ENCODE results near the gene STK38. TPM values are rescaled to one million over a fixed set of nuclear protein-coding genes. Genes with fewer than 3 reads are reported as not detected.
"Not testable (repeated sequence)": the region's sequence is repeated elsewhere in the genome, so short reads cannot be mapped to it uniquely, and the experiment has no call there.

The STK38 gene
- total RNA-seq, 1 donor from 2014 or later = 55.1 TPM

- Mint-ChIP-seq H3K27ac (ENCODE audit: unreplicated experiment) (no peak overlapping the region), H3K9me3 (ENCODE audit: unreplicated experiment) (peaks cover 1% of the 10 kb centered on the region), H3K27me3 (ENCODE audit: unreplicated experiment) (peaks cover 4% of the 10 kb centered on the region), H3K4me1 (ENCODE audit: low read depth, unreplicated experiment) (peaks cover 12% of the 10 kb centered on the region), H3K36me3 (ENCODE audit: unreplicated experiment) (no peaks in the 10 kb centered on the region), H3K4me3 (ENCODE audit: unreplicated experiment) (no peak overlapping the region)
- DNase-seq = no peak
- TF ChIP-seq, protein P1, sequence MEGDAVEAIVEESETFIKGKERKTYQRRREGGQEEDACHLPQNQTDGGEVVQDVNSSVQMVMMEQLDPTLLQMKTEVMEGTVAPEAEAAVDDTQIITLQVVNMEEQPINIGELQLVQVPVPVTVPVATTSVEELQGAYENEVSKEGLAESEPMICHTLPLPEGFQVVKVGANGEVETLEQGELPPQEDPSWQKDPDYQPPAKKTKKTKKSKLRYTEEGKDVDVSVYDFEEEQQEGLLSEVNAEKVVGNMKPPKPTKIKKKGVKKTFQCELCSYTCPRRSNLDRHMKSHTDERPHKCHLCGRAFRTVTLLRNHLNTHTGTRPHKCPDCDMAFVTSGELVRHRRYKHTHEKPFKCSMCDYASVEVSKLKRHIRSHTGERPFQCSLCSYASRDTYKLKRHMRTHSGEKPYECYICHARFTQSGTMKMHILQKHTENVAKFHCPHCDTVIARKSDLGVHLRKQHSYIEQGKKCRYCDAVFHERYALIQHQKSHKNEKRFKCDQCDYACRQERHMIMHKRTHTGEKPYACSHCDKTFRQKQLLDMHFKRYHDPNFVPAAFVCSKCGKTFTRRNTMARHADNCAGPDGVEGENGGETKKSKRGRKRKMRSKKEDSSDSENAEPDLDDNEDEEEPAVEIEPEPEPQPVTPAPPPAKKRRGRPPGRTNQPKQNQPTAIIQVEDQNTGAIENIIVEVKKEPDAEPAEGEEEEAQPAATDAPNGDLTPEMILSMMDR (IDR thresholded peaks at IDR 0.05; ENCODE audit: partially characterized antibody, unreplicated experiment) = no peak
These were observed 29.3 kb upstream of the STK38 start for GRCh38 chr6:36576578-36576977.

DNA sequence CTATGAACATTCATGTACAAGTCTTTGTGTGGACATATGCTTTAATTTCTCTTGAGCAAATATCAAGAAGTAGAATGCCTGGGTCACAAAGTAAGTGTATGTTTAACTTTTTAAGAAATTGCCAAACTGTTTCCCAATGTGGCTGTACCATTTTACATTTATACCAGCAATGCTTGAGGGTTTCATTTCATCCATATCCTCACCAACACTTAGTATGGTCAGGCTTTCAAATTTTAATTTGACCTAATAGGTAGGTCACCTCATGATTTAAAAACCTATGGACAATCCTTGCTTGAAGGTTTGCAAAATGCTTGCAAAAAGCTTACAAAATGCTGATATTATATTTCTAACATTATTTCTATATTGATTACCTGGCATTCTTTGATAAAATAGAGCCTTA, 27.4 kb upstream of the STK38 start:
- H3K27ac Mint-ChIP-seq (ENCODE audit: unreplicated experiment) = no peak overlapping the region
- H3K27me3 Mint-ChIP-seq (ENCODE audit: unreplicated experiment) = peaks cover 4% of the 10 kb centered on the region

DNA sequence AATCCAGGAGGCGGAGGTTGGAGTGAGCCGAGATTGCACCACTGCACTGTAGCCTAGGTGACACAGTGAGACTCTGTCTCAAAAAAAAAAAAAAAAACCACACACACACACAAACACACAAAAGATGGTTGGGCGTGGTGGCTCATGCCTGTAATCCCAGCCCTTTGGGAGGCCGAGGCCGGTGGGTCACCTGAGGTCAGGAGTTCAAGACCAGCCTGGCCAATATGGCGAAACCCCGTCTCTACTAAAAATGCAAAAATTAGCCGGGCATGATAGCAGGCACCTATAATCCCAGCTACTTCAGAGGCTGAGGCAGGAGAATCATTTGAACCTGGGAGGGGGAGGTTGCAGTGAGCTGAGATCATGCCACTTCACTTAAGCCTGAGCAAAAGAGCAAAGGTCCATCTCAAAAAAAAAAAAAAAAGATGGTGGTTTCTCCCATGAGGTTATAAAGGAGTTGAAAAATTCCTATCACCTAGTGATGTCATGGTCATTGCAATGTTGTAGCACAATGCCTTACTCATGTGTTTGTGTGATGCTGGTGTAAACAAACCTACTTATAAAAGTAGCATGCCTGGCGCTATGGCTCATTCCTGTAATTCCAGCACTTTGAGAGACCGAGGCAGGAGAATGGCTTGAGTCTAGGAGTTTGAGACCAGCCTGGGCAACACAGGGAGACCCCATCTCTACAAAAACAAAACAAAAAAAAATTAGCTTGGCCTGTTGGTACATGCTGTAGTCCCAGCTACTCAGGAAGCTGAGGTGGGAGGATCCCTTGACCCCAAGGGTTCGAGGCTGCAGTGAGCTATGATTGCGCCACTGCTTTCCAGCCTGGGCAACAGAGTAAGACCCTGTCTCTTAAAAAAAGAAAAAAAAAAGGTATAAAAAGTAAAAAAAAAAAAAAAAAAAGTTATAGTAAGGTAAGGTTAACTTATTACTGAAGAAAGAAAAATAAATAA, 25.4 kb upstream of the STK38 start:
- not testable (repeated sequence) for H3K36me3 Mint-ChIP-seq (ENCODE audit: unreplicated experiment); H3K4me3 Mint-ChIP-seq (ENCODE audit: unreplicated experiment); DNase-seq; H3K4me1 Mint-ChIP-seq (ENCODE audit: low read depth, unreplicated experiment); H3K27ac Mint-ChIP-seq (ENCODE audit: unreplicated experiment); H3K9me3 Mint-ChIP-seq (ENCODE audit: unreplicated experiment); H3K27me3 Mint-ChIP-seq (ENCODE audit: unreplicated experiment)

More for the DNA sequence above, 27.4 kb upstream of the STK38 start:
- TF ChIP-seq, protein P1 (IDR thresholded peaks at IDR 0.05; ENCODE audit: partially characterized antibody, unreplicated experiment) = no peak
- Mint-ChIP-seq H3K4me1 (ENCODE audit: low read depth, unreplicated experiment) (peaks cover 10% of the 10 kb centered on the region), H3K4me3 (ENCODE audit: unreplicated experiment) (no peak overlapping the region), H3K9me3 (ENCODE audit: unreplicated experiment) (peaks cover 1% of the 10 kb centered on the region), H3K36me3 (ENCODE audit: unreplicated experiment) (no peaks in the 10 kb centered on the region)
- no peak for DNase-seq

GRCh38 chr6:36571122-36572043, 24.1 kb upstream of the STK38 start:
- H3K36me3 Mint-ChIP-seq (ENCODE audit: unreplicated experiment) = no peaks in the 10 kb centered on the region
- H3K27ac Mint-ChIP-seq (ENCODE audit: unreplicated experiment) = no peak overlapping the region
- DNase-seq = no peak
- TF ChIP-seq, protein P1 (IDR thresholded peaks at IDR 0.05; ENCODE audit: partially characterized antibody, unreplicated experiment) = no peak
- H3K4me1 Mint-ChIP-seq (ENCODE audit: low read depth, unreplicated experiment) = no peaks in the 10 kb centered on the region
- H3K4me3 Mint-ChIP-seq (ENCODE audit: unreplicated experiment) = no peak overlapping the region
- no peaks in the 10 kb centered on the region for H3K9me3 Mint-ChIP-seq (ENCODE audit: unreplicated experiment)
- H3K27me3 Mint-ChIP-seq (ENCODE audit: unreplicated experiment) = no peaks in the 10 kb centered on the region

GRCh38 chr6:36570264-36570663, 23.0 kb upstream of the STK38 start:
- DNase-seq = no peak
- H3K36me3 Mint-ChIP-seq (ENCODE audit: unreplicated experiment) = no peaks in the 10 kb centered on the region
- H3K4me3 Mint-ChIP-seq (ENCODE audit: unreplicated experiment) = no peak overlapping the region
- no peak overlapping the region for H3K27ac Mint-ChIP-seq (ENCODE audit: unreplicated experiment)
- TF ChIP-seq, protein P1 (IDR thresholded peaks at IDR 0.05; ENCODE audit: partially characterized antibody, unreplicated experiment) = no peak
- no peaks in the 10 kb centered on the region for H3K9me3 Mint-ChIP-seq (ENCODE audit: unreplicated experiment)
- H3K4me1 Mint-ChIP-seq (ENCODE audit: low read depth, unreplicated experiment) = no peaks in the 10 kb centered on the region
- H3K27me3 Mint-ChIP-seq (ENCODE audit: unreplicated experiment) = no peaks in the 10 kb centered on the region

All from glutamatergic neuron (in vitro differentiated cells).